Thyroid gland (tissue), 4 donors: ENCODE data around the gene TMCO1.

Source experiments
- CTCF ChIP-seq, 6 experiments: fragments of 200-600 bp in 3 of 6; fragments of 450-650 bp in 3 of 6; sonication (generic) in 3 of 6; IDR thresholded peaks; one replicate each; pipeline ENCODE4 v1.5.1; 2016 to 2019; ENCODE audit warnings: antibody characterized with exemption in 6 of 6, mild to moderate bottlenecking in 2 of 6, inconsistent platforms in 1 of 6, moderate library complexity in 1 of 6
- POLR2A ChIP-seq, 2 donors: fragments of 450-650 bp; IDR thresholded peaks; one replicate each; pipeline ENCODE4 v1.6.1; 2017; ENCODE audit warnings: antibody characterized with exemption in 2 of 2, mild to moderate bottlenecking in 2 of 2, moderate library complexity in 1 of 2

- TF ChIP-seq CTCF (IDR thresholded peaks at IDR 0.05) (no peak), POLR2A (IDR thresholded peaks at IDR 0.05) (no peak)
Observed at GRCh38 chr1:165737196-165737595, 31.5 kb downstream of the TMCO1 start.
